ENCODE measurements around the gene STT3B. TPM values are rescaled to one million over a fixed set of nuclear protein-coding genes. Genes with fewer than 3 reads are reported as not detected.

STT3B gene
- total and polyA plus RNA-seq, 3 experiments from 2014 or later, result 107 to 137 (median 116) TPM

DNA sequence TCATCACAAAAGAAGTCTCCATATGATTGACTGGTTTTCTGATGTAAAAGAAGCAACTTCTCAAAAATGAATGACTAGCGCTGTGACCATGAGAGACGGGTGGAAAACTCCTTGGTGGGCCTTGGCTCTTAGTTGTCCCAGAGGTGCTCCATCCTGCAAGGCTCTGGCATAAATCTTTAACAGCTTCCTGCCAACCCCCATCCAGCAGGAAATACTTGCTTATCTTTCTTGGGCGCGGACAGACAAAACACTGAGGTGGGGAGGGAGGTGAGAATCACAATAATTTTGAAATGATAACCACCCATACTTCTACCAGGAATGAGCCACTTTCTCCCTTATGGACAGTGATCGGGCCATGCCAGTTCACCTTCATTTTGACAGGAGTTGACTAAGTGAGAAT, 128.6 kb downstream of the STT3B start:
- Histone ChIP-seq H3K36me3 (ENCODE audit: insufficient read depth, low read length) (no peaks in the 10 kb centered on the region), H3K27ac (ENCODE audit: low read depth, low read length) (no peak overlapping the region), H3K9me3 (ENCODE audit: low read length) (peaks cover 11% of the 10 kb centered on the region), H3K27me3 (ENCODE audit: insufficient read depth, low read length, poor library complexity, severe bottlenecking) (no peaks in the 10 kb centered on the region), H3K4me1 (ENCODE audit: insufficient read depth, low read length) (no peaks in the 10 kb centered on the region), H3K4me3 (ENCODE audit: low read length) (no peak overlapping the region)
- peaks cover 33 to 55% (median 43%) of the 10 kb centered on the region in 5 donors for H3K9me3 Mint-ChIP-seq
- H3K36me3 Mint-ChIP-seq, result peaks cover 0 to 25% (median 1%) of the 10 kb centered on the region in 3 donors
- H3K27me3 Mint-ChIP-seq, result peaks cover 1 to 12% of the 10 kb centered on the region in 2 donors
- ChIA-PET POLR2A (no interaction called here), CTCF (no interaction called here)
- DNase-seq, result no peak
- peak overlapping the region in 1 of 7 donors; percentile 15 for H3K4me3 Mint-ChIP-seq
- H3K4me1 Mint-ChIP-seq, result no peaks in the 10 kb centered on the region
- H3K27ac Mint-ChIP-seq, result no peak overlapping the region

GRCh38 chr3:31661993-31662670, 129.4 kb downstream of the STT3B start:
- peaks cover 6% of the 10 kb centered on the region for H3K9me3 ChIP-seq (ENCODE audit: low read length)
- Mint-ChIP-seq H3K9me3 (peaks cover 24 to 46% (median 39%) of the 10 kb centered on the region in 5 donors), H3K4me3 (no peak overlapping the region), H3K27ac (no peak overlapping the region), H3K36me3 (peaks cover 0 to 20% (median 0%) of the 10 kb centered on the region in 3 donors), H3K4me1 (no peaks in the 10 kb centered on the region), H3K27me3 (peaks cover under 1 to 12% of the 10 kb centered on the region in 2 donors)
- DNase-seq, result no peak
- H3K27ac ChIP-seq (ENCODE audit: low read depth, low read length), result no peak overlapping the region
- H3K4me3 ChIP-seq (ENCODE audit: low read length), result no peak overlapping the region
- ChIA-PET CTCF (no interaction called here), POLR2A (no interaction called here)
- no peaks in the 10 kb centered on the region for H3K27me3 ChIP-seq (ENCODE audit: insufficient read depth, low read length, poor library complexity, severe bottlenecking)
- H3K36me3 ChIP-seq (ENCODE audit: insufficient read depth, low read length), result no peaks in the 10 kb centered on the region
- H3K4me1 ChIP-seq (ENCODE audit: insufficient read depth, low read length), result no peaks in the 10 kb centered on the region

DNA sequence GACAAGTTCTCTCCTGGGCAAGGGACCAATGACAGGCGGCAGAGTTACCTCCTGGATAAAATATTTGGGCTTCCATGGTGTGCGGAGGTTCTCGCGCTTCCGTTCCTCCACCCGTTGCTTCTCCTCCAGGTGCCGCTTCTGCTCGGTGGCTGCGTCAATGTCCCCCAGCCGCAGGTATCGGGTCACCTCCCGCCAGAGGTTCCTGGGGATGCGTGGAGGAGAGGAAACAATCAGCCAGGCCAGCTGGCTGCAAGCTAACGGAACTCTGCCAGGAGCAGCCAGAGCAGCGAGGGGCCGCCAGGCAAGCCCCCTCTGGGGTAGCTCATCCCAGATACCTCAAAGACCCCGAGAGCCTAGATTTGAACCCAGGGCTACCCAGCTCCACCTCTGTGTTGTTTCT, 131.3 kb downstream of the STT3B start:
- H3K4me1 ChIP-seq (ENCODE audit: insufficient read depth, low read length), result no peaks in the 10 kb centered on the region
- Mint-ChIP-seq H3K27ac (no peak overlapping the region), H3K36me3 (peaks cover 0 to 10% (median 0%) of the 10 kb centered on the region in 3 donors), H3K9me3 (peaks cover 14 to 28% (median 23%) of the 10 kb centered on the region in 5 donors), H3K27me3 (peaks cover 2 to 12% of the 10 kb centered on the region in 2 donors), H3K4me3 (no peak overlapping the region), H3K4me1 (no peaks in the 10 kb centered on the region)
- no peak for DNase-seq
- H3K27ac ChIP-seq (ENCODE audit: low read depth, low read length), result no peak overlapping the region
- no peaks in the 10 kb centered on the region for H3K36me3 ChIP-seq (ENCODE audit: insufficient read depth, low read length)
- peaks cover 6% of the 10 kb centered on the region for H3K9me3 ChIP-seq (ENCODE audit: low read length)
- CTCF ChIA-PET, result no interaction called here
- no peaks in the 10 kb centered on the region for H3K27me3 ChIP-seq (ENCODE audit: insufficient read depth, low read length, poor library complexity, severe bottlenecking)
- H3K4me3 ChIP-seq (ENCODE audit: low read length), result no peak overlapping the region
- POLR2A ChIA-PET, result no interaction called here

GRCh38 chr3:31667582-31667981, 134.9 kb downstream of the STT3B start:
- H3K36me3 Mint-ChIP-seq, result no peaks in the 10 kb centered on the region
- no peaks in the 10 kb centered on the region for H3K4me1 Mint-ChIP-seq
- Histone ChIP-seq H3K36me3 (ENCODE audit: insufficient read depth, low read length) (no peaks in the 10 kb centered on the region), H3K27me3 (ENCODE audit: insufficient read depth, low read length, poor library complexity, severe bottlenecking) (no peaks in the 10 kb centered on the region), H3K9me3 (ENCODE audit: low read length) (no peaks in the 10 kb centered on the region), H3K4me3 (ENCODE audit: low read length) (no peak overlapping the region), H3K4me1 (ENCODE audit: insufficient read depth, low read length) (no peaks in the 10 kb centered on the region), H3K27ac (ENCODE audit: low read depth, low read length) (no peak overlapping the region)
- H3K27me3 Mint-ChIP-seq, result peaks cover 2 to 12% of the 10 kb centered on the region in 2 donors
- no peak overlapping the region for H3K27ac Mint-ChIP-seq
- no peak for DNase-seq
- ChIA-PET CTCF (interaction anchor here (1.2 kb wide), 1 partner anchor 117 kb away, joined by 3 read pairs; no protein-coding TSS in a partner anchor), POLR2A (no interaction called here)
- no peak overlapping the region for H3K4me3 Mint-ChIP-seq
- peaks cover 0 to 4% (median 3%) of the 10 kb centered on the region in 5 donors for H3K9me3 Mint-ChIP-seq

DNA sequence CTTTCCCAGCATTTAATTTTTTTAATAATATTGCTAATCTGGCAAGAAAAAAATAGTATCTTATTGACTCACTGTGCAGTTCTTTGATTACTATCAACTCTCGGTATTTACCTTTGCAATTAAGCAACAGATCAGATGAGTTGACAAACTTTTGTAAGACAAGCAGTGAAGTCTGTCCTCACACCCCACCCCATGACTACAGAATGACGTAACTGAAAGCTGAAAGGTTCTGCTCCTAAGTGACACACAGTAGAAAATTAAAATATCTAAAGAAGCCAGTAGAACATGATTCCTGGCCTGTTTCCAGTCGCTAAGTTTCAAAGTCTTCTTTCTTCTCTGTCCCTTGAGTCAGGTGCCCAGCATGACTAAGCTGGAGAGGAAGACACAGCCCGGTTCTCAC, 135.5 kb downstream of the STT3B start:
- no peak overlapping the region for H3K4me3 ChIP-seq (ENCODE audit: low read length)
- H3K4me1 ChIP-seq (ENCODE audit: insufficient read depth, low read length), result no peaks in the 10 kb centered on the region
- ChIA-PET POLR2A (no interaction called here), CTCF (no interaction called here)
- no peaks in the 10 kb centered on the region for H3K36me3 ChIP-seq (ENCODE audit: insufficient read depth, low read length)
- DNase-seq, result no peak
- peaks cover 0 to 4% (median 0%) of the 10 kb centered on the region in 5 donors for H3K9me3 Mint-ChIP-seq
- H3K27ac ChIP-seq (ENCODE audit: low read depth, low read length), result no peak overlapping the region
- no peak overlapping the region for H3K27ac Mint-ChIP-seq
- H3K36me3 Mint-ChIP-seq, result no peaks in the 10 kb centered on the region
- H3K9me3 ChIP-seq (ENCODE audit: low read length), result no peaks in the 10 kb centered on the region
- H3K27me3 ChIP-seq (ENCODE audit: insufficient read depth, low read length, poor library complexity, severe bottlenecking), result no peaks in the 10 kb centered on the region
- H3K27me3 Mint-ChIP-seq, result peaks cover 2 to 11% of the 10 kb centered on the region in 2 donors
- H3K4me1 Mint-ChIP-seq, result no peaks in the 10 kb centered on the region
- H3K4me3 Mint-ChIP-seq, result no peak overlapping the region

DNA sequence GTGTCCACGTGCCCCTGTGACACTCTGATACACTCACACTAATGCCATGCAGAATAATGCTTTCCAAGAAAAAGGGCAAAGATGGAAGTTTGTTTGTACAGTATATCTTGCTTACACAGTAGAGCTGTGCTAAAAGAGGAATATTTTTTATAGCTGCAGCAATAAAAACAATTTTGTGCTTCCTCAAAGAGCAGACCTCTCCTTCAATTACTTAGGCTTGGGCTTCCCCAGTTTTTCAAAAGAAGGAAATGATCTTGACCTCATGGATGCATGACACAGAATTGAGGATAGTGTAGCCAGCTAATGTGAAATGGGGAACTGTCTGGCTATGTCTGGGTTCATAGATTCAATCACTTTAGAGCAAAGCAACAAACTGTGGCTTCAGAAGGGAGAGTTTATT, 137.4 kb downstream of the STT3B start:
- Mint-ChIP-seq H3K36me3 (peaks cover 0 to 6% (median 0%) of the 10 kb centered on the region in 3 donors), H3K27me3 (peaks cover under 1 to 5% of the 10 kb centered on the region in 2 donors), H3K9me3 (no peaks in the 10 kb centered on the region), H3K4me3 (no peak overlapping the region), H3K27ac (no peak overlapping the region), H3K4me1 (no peaks in the 10 kb centered on the region)
- no peaks in the 10 kb centered on the region for H3K9me3 ChIP-seq (ENCODE audit: low read length)
- ChIA-PET POLR2A (no interaction called here), CTCF (no interaction called here)
- H3K36me3 ChIP-seq (ENCODE audit: insufficient read depth, low read length), result no peaks in the 10 kb centered on the region
- H3K27ac ChIP-seq (ENCODE audit: low read depth, low read length), result no peak overlapping the region
- DNase-seq, result no peak
- no peaks in the 10 kb centered on the region for H3K4me1 ChIP-seq (ENCODE audit: insufficient read depth, low read length)
- H3K27me3 ChIP-seq (ENCODE audit: insufficient read depth, low read length, poor library complexity, severe bottlenecking), result no peaks in the 10 kb centered on the region
- no peak overlapping the region for H3K4me3 ChIP-seq (ENCODE audit: low read length)

DNA sequence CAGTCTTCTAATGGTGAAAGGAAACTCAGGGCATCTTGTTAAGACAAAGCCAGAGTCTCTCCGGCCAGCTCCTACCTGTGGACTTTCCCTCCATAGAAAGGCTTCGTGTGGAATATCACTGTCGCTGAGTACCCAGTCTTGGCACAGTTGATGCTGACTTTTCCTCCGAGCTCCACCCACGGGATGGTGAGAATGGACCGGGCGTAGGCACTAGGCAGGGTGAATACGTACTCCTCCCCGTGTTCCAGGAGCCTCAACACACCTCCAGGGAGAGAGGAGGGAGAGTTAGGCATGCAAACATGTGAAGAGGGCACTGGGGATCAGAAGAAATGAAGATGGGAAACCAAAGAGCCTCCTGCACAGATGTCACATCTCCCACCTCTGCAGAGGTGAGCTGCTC, 138.0 kb downstream of the STT3B start:
- Mint-ChIP-seq H3K27me3 (peaks cover 0 to 5% of the 10 kb centered on the region in 2 donors), H3K4me1 (no peaks in the 10 kb centered on the region), H3K4me3 (no peak overlapping the region), H3K36me3 (peaks cover 0 to 6% (median 0%) of the 10 kb centered on the region in 3 donors), H3K9me3 (no peaks in the 10 kb centered on the region), H3K27ac (no peak overlapping the region)
- H3K36me3 ChIP-seq (ENCODE audit: insufficient read depth, low read length), result no peaks in the 10 kb centered on the region
- H3K27me3 ChIP-seq (ENCODE audit: insufficient read depth, low read length, poor library complexity, severe bottlenecking), result no peaks in the 10 kb centered on the region
- CTCF ChIA-PET, result no interaction called here
- H3K27ac ChIP-seq (ENCODE audit: low read depth, low read length), result no peak overlapping the region
- no peaks in the 10 kb centered on the region for H3K9me3 ChIP-seq (ENCODE audit: low read length)
- H3K4me1 ChIP-seq (ENCODE audit: insufficient read depth, low read length), result no peaks in the 10 kb centered on the region
- H3K4me3 ChIP-seq (ENCODE audit: low read length), result no peak overlapping the region
- DNase-seq, result no peak
- POLR2A ChIA-PET, result no interaction called here

DNA sequence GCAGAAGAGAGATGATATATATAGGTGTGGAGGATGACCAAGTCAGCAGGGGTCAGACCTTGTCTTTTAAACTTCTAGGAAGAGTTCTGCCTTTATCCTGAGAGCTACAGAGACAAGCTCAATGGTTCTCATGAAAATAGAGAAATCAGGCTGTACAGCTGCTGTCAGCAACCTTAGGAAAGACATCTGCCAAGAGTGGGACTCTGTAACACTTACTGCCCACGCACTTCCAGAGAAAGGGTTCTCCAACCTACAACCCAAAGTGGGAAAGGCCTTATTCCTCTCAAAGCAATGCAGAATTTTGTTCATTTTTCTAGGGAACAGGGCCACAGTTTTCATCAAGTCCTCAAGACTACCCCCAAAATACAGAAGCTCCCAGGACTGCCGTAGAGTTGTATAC, 138.7 kb downstream of the STT3B start:
- no peak overlapping the region for H3K27ac ChIP-seq (ENCODE audit: low read depth, low read length)
- no peak overlapping the region for H3K27ac Mint-ChIP-seq
- no peak overlapping the region for H3K4me3 Mint-ChIP-seq
- H3K36me3 Mint-ChIP-seq, result peaks cover 0 to 6% (median 0%) of the 10 kb centered on the region in 3 donors
- H3K4me1 ChIP-seq (ENCODE audit: insufficient read depth, low read length), result no peaks in the 10 kb centered on the region
- no peaks in the 10 kb centered on the region for H3K36me3 ChIP-seq (ENCODE audit: insufficient read depth, low read length)
- no peak overlapping the region for H3K4me3 ChIP-seq (ENCODE audit: low read length)
- CTCF ChIA-PET, result no interaction called here
- H3K9me3 ChIP-seq (ENCODE audit: low read length), result no peaks in the 10 kb centered on the region
- no peak for DNase-seq
- POLR2A ChIA-PET, result interaction anchor here (0.6 kb wide), 1 partner anchor 781 kb away, joined by 5 read pairs; no protein-coding TSS in a partner anchor
- H3K4me1 Mint-ChIP-seq, result no peaks in the 10 kb centered on the region
- no peaks in the 10 kb centered on the region for H3K9me3 Mint-ChIP-seq
- peaks cover 0 to 5% of the 10 kb centered on the region in 2 donors for H3K27me3 Mint-ChIP-seq
- no peaks in the 10 kb centered on the region for H3K27me3 ChIP-seq (ENCODE audit: insufficient read depth, low read length, poor library complexity, severe bottlenecking)
